K562 (cell line): ENCODE results near the gene RBFOX2. TPM values are rescaled to one million over a fixed set of nuclear protein-coding genes. Genes with fewer than 3 reads are reported as not detected.

Experiments
- ATAC-seq: fragments of 200-7000 bp; cut with Tn5 transposase; 3 replicates; pipeline ENCODE4 v1.9.1; 2020; ENCODE audit warnings: moderate library complexity
- BruUV-seq: library from RNA; stranded (reverse); fragments of 400-500 nt; replicated peaks from 2 replicates; lab custom pipeline; 2021; lab: Mats Ljungman, UMichigan
- CTCF ChIA-PET: fragments of 300-600 bp; formaldehyde crosslinking; extraction: SDS; loops from one replicate; lab custom pipeline; 2021; ENCODE audit warnings: low intra/inter-chr PET ratio; lab: Yijun Ruan, JAX
- POLR2A ChIA-PET: fragments of 300-600, 350-650 bp; sonication (Branson Sonifier 250); formaldehyde crosslinking; extraction: SDS; loops from one replicate; lab custom pipeline; 2021; ENCODE audit warnings: antibody characterized with exemption, inconsistent platforms; lab: Yijun Ruan, JAX
- DNase-seq, 4 experiments: peaks; one replicate each; pipeline versions ENCODE4 v3.0.0 to v3.0.0-alpha.2; 2011 to 2018; ENCODE audit warnings: low spot score in 3 of 4, mixed read lengths in 3 of 4; ENCODE audit errors: extremely low read depth in 1 of 4
- FAIRE-seq: peaks from 2 replicates; lab custom pipeline; 2011; peaks lifted over from hg19 to GRCh38; lab: Jason Lieb, UNC
- H2AFZ ChIP-seq: 2 replicates; pipeline ENCODE4 v1.6.0; 2011; ENCODE audit warnings: low read depth, low read length, control low read depth, inconsistent platforms
- H3K27ac ChIP-seq: fragments of 200-600 bp; 3 replicates; pipeline ENCODE4 v1.8.0; 2011; ENCODE audit warnings: low read depth, mild to moderate bottlenecking, control low read depth, inconsistent platforms, low read length, moderate library complexity, mixed read lengths; ENCODE audit errors: extremely low read depth
- H3K27me3 ChIP-seq, 2 experiments: fragments of 300-600 bp in 1 of 2; 2 replicates in 1 of 2; 3 replicates in 1 of 2; pipeline versions ENCODE4 v1.6.0 to v1.8.0; 2011; ENCODE audit warnings: inconsistent platforms in 2 of 2, low read length in 2 of 2, mild to moderate bottlenecking in 1 of 2, mixed read lengths in 1 of 2, moderate library complexity in 1 of 2; ENCODE audit not compliant: control insufficient read depth in 2 of 2, insufficient read depth in 2 of 2
- H3K36me3 ChIP-seq: fragments of 300-600 bp; 3 replicates; pipeline ENCODE4 v1.8.0; 2011; ENCODE audit warnings: mild to moderate bottlenecking, low read length, inconsistent platforms; ENCODE audit not compliant: control insufficient read depth, insufficient read depth
- H3K4me1 ChIP-seq, 2 experiments: fragments of 200-600 bp in 1 of 2; replicated peaks in 1 of 2; 2 replicates in 1 of 2; 3 replicates in 1 of 2; pipeline versions ENCODE4 v1.5.1 to v1.8.0; 2011; ENCODE audit warnings: inconsistent platforms in 2 of 2, low read length in 2 of 2, mild to moderate bottlenecking in 1 of 2, mixed read lengths in 1 of 2, moderate library complexity in 1 of 2; ENCODE audit not compliant: control insufficient read depth in 2 of 2, insufficient read depth in 2 of 2
- H3K4me2 ChIP-seq: 2 replicates; pipeline ENCODE4 v1.6.1; 2011; ENCODE audit warnings: low read length, control low read depth, inconsistent platforms, mixed read lengths; ENCODE audit not compliant: insufficient read depth
- H3K4me3 ChIP-seq: fragments of 200-600 bp; sonication (generic), shearing (Covaris generic); 2 replicates; pipeline ENCODE4 v1.5.1; 2016; ENCODE audit warnings: control low read depth, inconsistent platforms
- H3K79me2 ChIP-seq: fragments of 200-600 bp; 3 replicates; pipeline ENCODE4 v1.8.0; 2011; ENCODE audit warnings: low read length, inconsistent platforms; ENCODE audit not compliant: control insufficient read depth, insufficient read depth
- H3K9ac ChIP-seq, 2 experiments: 2 replicates each; pipeline versions ENCODE4 v1.6.0 to v1.6.1; 2011; ENCODE audit warnings: low read depth in 2 of 2, low read length in 2 of 2, control low read depth in 1 of 2, inconsistent platforms in 1 of 2, mild to moderate bottlenecking in 1 of 2, mixed read lengths in 1 of 2; ENCODE audit not compliant: insufficient read depth in 1 of 2
- H3K9me1 ChIP-seq: one replicate; pipeline ENCODE4 v1.6.0; 2011; ENCODE audit warnings: inconsistent platforms, mild to moderate bottlenecking, low read length, moderate library complexity; ENCODE audit not compliant: control insufficient read depth, insufficient read depth
- H3K9me3 ChIP-seq: replicated peaks from 2 replicates; pipeline ENCODE4 v1.5.1; 2011; ENCODE audit warnings: low read depth, low read length, inconsistent platforms; ENCODE audit not compliant: control insufficient read depth, insufficient read depth
- H4K20me1 ChIP-seq: replicated peaks from 2 replicates; pipeline ENCODE4 v1.6.1; 2011; ENCODE audit warnings: low read length, inconsistent platforms, mixed read lengths; ENCODE audit not compliant: control insufficient read depth, insufficient read depth
- BCOR ChIP-seq: fragments of 450-650 bp; IDR thresholded peaks from 2 replicates; pipeline ENCODE4 v1.6.1; 2016
- C11orf30 ChIP-seq: fragments of 450-650 bp; IDR thresholded peaks from 2 replicates; pipeline ENCODE4 v1.6.1; 2016; ENCODE audit warnings: low read depth, mild to moderate bottlenecking
- MAFG ChIP-seq: fragments of 450-650 bp; conservative IDR thresholded peaks from 2 replicates; pipeline ENCODE4 v1.6.1; 2016; ENCODE audit warnings: missing genetic modification characterization, missing compliant biosample characterization
- NFE2 ChIP-seq: IDR thresholded peaks from 2 replicates; pipeline ENCODE4 v1.6.1; 2014; ENCODE audit warnings: antibody characterized with exemption, low read depth
- NFIC ChIP-seq: fragments of 450-650 bp; IDR thresholded peaks from 2 replicates; pipeline ENCODE4 v1.6.1; 2017; ENCODE audit warnings: mild to moderate bottlenecking, inconsistent platforms
- NFIX ChIP-seq: fragments of 250-450 bp; sonication (Bioruptor Pico); IDR thresholded peaks from 2 replicates; pipeline ENCODE4 v1.4.0; 2020; ENCODE audit warnings: low read depth, mild to moderate bottlenecking, moderate library complexity
- NONO ChIP-seq, 2 experiments: fragments of 200-400 bp in 1 of 2; fragments of 450-650 bp in 1 of 2; formaldehyde crosslinking in 1 of 2; IDR thresholded peaks; 2 replicates each; pipeline ENCODE4 v1.6.1; 2017; ENCODE audit warnings: low read depth in 2 of 2, mild to moderate bottlenecking in 2 of 2, moderate library complexity in 2 of 2, low read length in 1 of 2
- PTBP1 ChIP-seq: fragments of 200-400 bp; formaldehyde crosslinking; IDR thresholded peaks from 2 replicates; pipeline ENCODE4 v1.6.1; 2017; ENCODE audit warnings: low read depth, low read length
- SP1 ChIP-seq: sonication (generic); formaldehyde crosslinking; IDR thresholded peaks from 2 replicates; pipeline ENCODE4 v1.8.1; 2022; ENCODE audit warnings: mild to moderate bottlenecking, missing genetic modification reagents
- TEAD4 ChIP-seq, 2 experiments: sonication (generic) in 1 of 2; formaldehyde crosslinking in 1 of 2; IDR thresholded peaks; 2 replicates each; pipeline versions ENCODE4 v1.6.1 to v1.8.0; 2012 to 2022; ENCODE audit warnings: borderline replicate concordance in 1 of 2, inconsistent platforms in 1 of 2, low read length in 1 of 2, mild to moderate bottlenecking in 1 of 2, missing genetic modification reagents in 1 of 2
- ZNF311 ChIP-seq: fragments of 250-450 bp; sonication (Bioruptor Pico); IDR thresholded peaks from 2 replicates; pipeline ENCODE4 v1.4.0; 2020; ENCODE audit warnings: mild to moderate bottlenecking, moderate library complexity
- ZNF316 ChIP-seq: fragments of 450-650 bp; IDR thresholded peaks from 2 replicates; pipeline ENCODE4 v1.6.1; 2016
- WGBS: fragments of 100-300 bp; shearing (Covaris generic); methylation state at CpG from one replicate; pipeline ENCODE4 v1.1.6; 2016; ENCODE audit warnings: low coverage, mixed read lengths; ENCODE audit not compliant: insufficient coverage; ENCODE audit errors: missing lambda C conversion rate; 5-methylcytosine and 5-hydroxymethylcytosine counted together
- in situ Hi-C: fragments of 300-500 bp; cut with MboI; formaldehyde crosslinking; loops from 4 replicates; pipeline ENCODE4 v1.15.0; 2018; ENCODE audit warnings: inconsistent platforms, mixed read lengths
- intact Hi-C: fragments of 100-400 bp; cut with micrococcal nuclease; formaldehyde crosslinking; loops from 2 replicates; pipeline ENCODE4 v1.14.2; 2022
- polyA plus RNA-seq, 8 experiments: library from polyadenylated mRNA; depleted of rRNA in 4 of 8; stranded (reverse) in 5 of 8; unstranded in 3 of 8; fragments of >200 nt; fragmentation: Nextera tagmentation in 2 of 8; fragmentation: Illumina TruSeq in 1 of 8; extraction: Ambion mirVana in 2 of 8; extraction: Trizol in 1 of 8; gene quantifications; 2 replicates each; pipeline versions ENCODE4 v1.2.1 to v1.2.3, GENCODE V29; 2011 to 2014; ENCODE audit warnings: inconsistent platforms in 1 of 8, missing spikeins in 1 of 8
- total RNA-seq, 7 experiments: library from RNA; depleted of rRNA in 6 of 7; stranded (reverse); fragments of >200 nt in 6 of 7; fragmentation: Illumina TruSeq in 2 of 7; extraction: Trizol in 2 of 7; gene quantifications; 2 replicates each; pipeline versions ENCODE4 v1.2.1 to v1.2.3, GENCODE V29; 2011 to 2021; ENCODE audit warnings: low replicate concordance in 1 of 7

Gene RBFOX2
- total and polyA plus RNA-seq, 9 of the 15 experiments (the other 6 are each of a cell fraction or from before 2014, with no cell fraction given), result 5.8 to 24.8 (median 14.2) TPM

- Histone ChIP-seq H3K9ac (no peak overlapping the region), H3K36me3 (no peaks in the 10 kb centered on the region), H3K4me3 (no peak overlapping the region), H3K27ac (no peak overlapping the region), H3K4me1 (peaks cover 0 to 8% of the 10 kb centered on the region in 2 experiments; a peak in 2 of 5 replicates), H3K9me3 (no peaks in the 10 kb centered on the region), H3K4me2 (no peak overlapping the region), H4K20me1 (no peaks in the 10 kb centered on the region), H3K79me2 (no peaks in the 10 kb centered on the region), H2AFZ (no peak overlapping the region), H3K9me1 (no peaks in the 10 kb centered on the region), H3K27me3 (no peaks in the 10 kb centered on the region)
- FAIRE-seq, result no peak
- CTCF ChIA-PET, result no interaction called here
- no peak for ATAC-seq
- intact Hi-C loops, result loop anchor here (10.0 kb wide), 2 partner anchors 73 to 117 kb away; no protein-coding TSS in a partner anchor
- no TSS peak for BruUV-seq
- DNase-seq, result peak in 1 of 4 experiments; percentile 8
- WGBS, result 58% methylated on average over 3 of the region's 3 CpGs
- POLR2A ChIA-PET, result no interaction called here
- no peak for TF ChIP-seq SP1 (CRISPR knock-in tag)
- TF ChIP-seq MAFG (tag), result 0 out of 2 replicates have a peak, but pooled peaks have one; percentile 30
- TF ChIP-seq ZNF311 (CRISPR knock-in tag), result no peak
- TF ChIP-seq C11orf30, result peak; percentile 62
- peak; percentile 66 for TF ChIP-seq NFIX (CRISPR knock-in tag)
- no peak for TF ChIP-seq TEAD4 (IDR thresholded peaks at IDR 0.05; ENCODE audit: low read length)
- TF ChIP-seq TEAD4 (CRISPR knock-in tag; IDR thresholded peaks at IDR 0.05; ENCODE audit: borderline replicate concordance), result no peak
- TF ChIP-seq NFIC, result peak; percentile 92
- peak; percentile 43; the same call in 1 of the 2 replicates for TF ChIP-seq NFE2
- TF ChIP-seq PTBP1, result no peak
- peak; percentile 75 for TF ChIP-seq ZNF316
- TF ChIP-seq NONO (IDR thresholded peaks at IDR 0.05; ENCODE audit: low read depth in 2 of 2, low read length in 1 of 2), result no peak
- TF ChIP-seq BCOR, result no peak
- TF ChIP-seq, all 486 proteins: peak for 6
- in situ Hi-C loops, result no loop called here
Measured at GRCh38 chr22:35841907-35842518, 186.6 kb downstream of the RBFOX2 start.
